AG10803 (cell line): ENCODE data around the gene KRT77.

Source experiments
- DNase-seq: peaks from one replicate; pipeline ENCODE4 v3.0.0; 2010; ENCODE audit warnings: low read depth
- H3K4me3 ChIP-seq: 2 replicates; pipeline ENCODE4 v1.5.1; 2011; ENCODE audit warnings: mild to moderate bottlenecking, low read length, control low read depth
- CTCF ChIP-seq: conservative IDR thresholded peaks from 2 replicates; pipeline ENCODE4 v1.5.1; 2011; ENCODE audit warnings: mild to moderate bottlenecking, low read length, control low read depth, inconsistent platforms

Gene KRT77

GRCh38 chr12:52702338-52702737 is 986 bp downstream of the KRT77 start:
- TF ChIP-seq CTCF = no peak
- DNase-seq = no peak
- H3K4me3 ChIP-seq = no peak overlapping the region

- no peak for DNase-seq
- TF ChIP-seq CTCF = no peak
- no peak overlapping the region for H3K4me3 ChIP-seq
Measured at GRCh38 chr12:52701281-52701680, 2.0 kb downstream of the KRT77 start.

- no peak for DNase-seq
- no peak for TF ChIP-seq CTCF
Measured at GRCh38 chr12:52699960-52700359, 3.4 kb downstream of the KRT77 start.

GRCh38 chr12:52699373-52699772 is 4.0 kb downstream of the KRT77 start:
- no peak for DNase-seq
- H3K4me3 ChIP-seq = no peak overlapping the region
- no peak for TF ChIP-seq CTCF

More at GRCh38 chr12:52699960-52700359, 3.4 kb downstream of the KRT77 start:
- no peak overlapping the region for H3K4me3 ChIP-seq

- TF ChIP-seq CTCF = no peak
Measured at GRCh38 chr12:52698651-52699340, 4.5 kb downstream of the KRT77 start.

GRCh38 chr12:52697058-52697582 is 6.2 kb downstream of the KRT77 start:
- no peak for DNase-seq
- H3K4me3 ChIP-seq = no peak overlapping the region
- TF ChIP-seq CTCF = no peak

More at GRCh38 chr12:52698651-52699340, 4.5 kb downstream of the KRT77 start:
- DNase-seq = no peak
- no peak overlapping the region for H3K4me3 ChIP-seq

- no peak overlapping the region for H3K4me3 ChIP-seq
- no peak for DNase-seq
- TF ChIP-seq CTCF = no peak
Measured at GRCh38 chr12:52696588-52696987, 6.7 kb downstream of the KRT77 start.
